Retina (tissue), 1 donor: ENCODE results near the gene MLX.
"Not testable (repeated sequence)": the region's sequence is repeated elsewhere in the genome, so short reads cannot be mapped to it uniquely, and the experiment has no call there.

ENCODE experiments used
- DNase-seq: peaks from one replicate; pipeline ENCODE4 v3.0.0-alpha.2; 2016

Gene MLX

DNA sequence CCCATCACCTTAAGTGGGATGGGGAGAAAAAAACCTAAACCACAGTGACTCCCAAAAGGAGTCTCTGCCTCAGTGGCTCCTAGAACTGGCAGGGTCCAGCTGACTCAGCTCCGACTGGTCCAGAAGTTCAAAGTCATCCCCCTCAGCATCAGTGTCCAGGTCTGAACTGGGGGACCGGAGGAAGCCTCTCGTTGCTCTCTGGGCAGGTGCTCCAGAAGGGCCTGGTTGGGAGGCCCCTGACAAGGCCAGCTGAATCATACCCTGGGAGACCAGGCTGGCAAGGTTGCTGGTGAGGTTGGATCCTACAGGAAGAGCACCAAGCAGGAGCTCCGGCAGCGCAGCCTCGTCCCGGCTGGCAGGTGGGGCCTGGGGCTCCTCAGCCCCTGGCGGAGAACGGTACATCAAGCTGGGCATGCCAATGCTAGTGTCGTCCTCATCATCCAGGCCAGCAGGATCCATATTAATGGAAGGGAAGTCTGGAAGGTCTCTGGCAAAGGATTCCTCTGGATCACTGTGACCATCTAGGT is 14.9 kb downstream of the MLX start:
- DNase-seq: no peak

DNA sequence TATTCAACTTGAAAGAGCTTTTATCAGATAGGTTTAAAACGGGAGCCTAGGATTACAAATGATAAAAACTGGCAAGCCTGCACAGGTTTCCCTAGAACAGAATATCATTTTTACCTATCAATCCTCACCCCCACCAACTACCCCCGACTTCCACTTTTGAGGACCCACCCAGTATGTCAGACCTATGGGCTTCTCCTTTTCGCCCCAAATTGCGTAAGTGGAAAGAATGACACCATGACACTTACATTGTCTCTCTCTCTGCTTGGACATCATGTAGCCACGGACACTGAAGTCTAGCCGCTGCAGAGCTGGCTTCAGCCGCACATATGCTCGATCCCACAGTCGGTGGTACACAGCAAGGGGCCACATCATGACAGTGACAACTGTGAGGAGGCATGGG is 18.0 kb downstream of the MLX start:
- no peak for DNase-seq

DNA sequence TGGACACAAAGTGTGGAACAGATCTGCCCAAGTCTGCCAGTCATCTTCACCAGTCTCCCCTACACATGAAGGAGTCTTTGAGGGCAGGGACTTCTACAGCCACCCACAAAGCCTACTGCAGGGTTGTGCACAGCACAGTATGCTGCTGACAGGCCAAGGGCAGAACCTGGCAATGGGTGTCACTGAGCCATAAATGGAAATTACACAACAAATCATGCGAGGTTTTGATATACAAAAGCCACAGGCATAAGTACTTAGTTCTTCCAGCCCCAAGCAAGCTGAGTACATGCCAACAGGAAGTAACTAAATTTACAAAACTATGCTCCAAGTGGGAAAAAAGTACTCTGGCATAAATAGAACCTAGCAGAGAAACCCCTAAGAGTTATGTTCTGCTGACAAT is 18.5 kb downstream of the MLX start:
- DNase-seq: no peak

DNA sequence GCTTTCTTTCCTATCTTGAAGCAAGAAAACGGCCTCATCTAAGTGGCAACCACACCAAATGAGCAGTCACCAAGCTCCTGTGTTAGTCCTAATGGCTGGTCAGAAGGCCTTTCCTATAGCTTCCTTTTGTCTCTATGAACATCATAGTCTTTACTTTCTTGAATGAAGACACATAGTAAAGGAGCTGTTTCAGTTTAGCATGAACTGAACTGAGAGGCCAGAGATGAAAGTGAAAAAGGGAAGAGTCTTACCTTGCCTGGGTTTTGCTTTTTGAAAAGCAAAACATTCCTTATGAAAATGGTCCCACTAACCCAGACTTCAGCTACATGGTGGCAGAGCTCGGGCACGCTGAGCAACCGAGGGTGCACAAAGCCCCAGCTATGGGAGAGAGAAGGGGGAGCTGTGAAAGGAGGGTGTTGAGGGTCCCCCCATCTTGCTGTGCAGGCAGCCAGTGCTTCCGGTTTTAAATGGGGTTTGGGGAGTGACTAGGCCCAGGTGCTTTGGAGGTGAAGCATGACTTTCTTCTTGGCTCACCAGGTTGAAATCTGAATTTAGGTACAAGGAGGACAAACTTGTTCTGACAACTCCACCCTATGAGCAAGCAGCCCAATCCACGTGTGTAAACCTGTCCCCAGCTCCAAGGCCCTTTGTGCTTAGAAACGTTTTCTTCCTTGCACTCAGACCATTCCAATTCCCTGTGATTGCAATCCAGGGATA is 19.8 kb downstream of the MLX start:
- DNase-seq: no peak

DNA sequence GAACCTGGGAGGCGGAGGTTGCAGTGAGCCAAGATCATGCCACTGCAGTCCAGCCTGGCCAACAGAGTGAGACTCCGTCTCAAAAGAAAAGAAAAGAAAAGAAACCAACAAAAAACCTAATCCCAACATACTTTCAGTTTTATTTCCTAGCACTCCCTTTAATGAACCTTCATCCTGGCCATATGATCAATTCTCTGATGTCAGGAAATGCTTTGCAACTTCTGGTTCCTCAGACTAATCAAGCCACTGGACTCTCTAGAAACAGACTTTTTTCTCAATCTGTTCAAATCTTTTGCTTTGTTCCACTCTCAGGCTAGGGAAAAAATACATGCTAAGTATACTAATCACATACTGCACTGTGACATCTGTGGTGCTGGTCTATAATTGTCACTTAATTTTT is 24.0 kb downstream of the MLX start:
- DNase-seq: no peak

DNA sequence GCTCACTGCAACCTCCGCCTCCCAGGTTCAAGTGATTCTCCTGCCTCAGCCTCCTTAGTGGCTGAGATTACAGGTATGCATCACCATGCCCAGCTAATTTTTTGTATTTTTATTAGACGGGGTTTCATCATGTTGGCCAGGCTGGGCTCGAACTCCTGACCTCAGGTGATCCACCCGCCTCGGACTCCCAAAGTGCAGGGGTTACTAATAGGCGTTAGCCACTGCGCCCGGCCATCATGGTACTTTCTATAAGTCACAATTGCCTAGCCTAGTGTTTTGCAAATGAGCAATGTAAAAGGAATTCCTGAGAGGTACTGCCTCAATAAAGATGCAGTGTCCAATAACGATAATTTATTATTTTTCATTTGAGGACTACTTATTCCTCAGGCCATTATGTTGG is 24.5 kb downstream of the MLX start:
- DNase-seq: no peak

DNA sequence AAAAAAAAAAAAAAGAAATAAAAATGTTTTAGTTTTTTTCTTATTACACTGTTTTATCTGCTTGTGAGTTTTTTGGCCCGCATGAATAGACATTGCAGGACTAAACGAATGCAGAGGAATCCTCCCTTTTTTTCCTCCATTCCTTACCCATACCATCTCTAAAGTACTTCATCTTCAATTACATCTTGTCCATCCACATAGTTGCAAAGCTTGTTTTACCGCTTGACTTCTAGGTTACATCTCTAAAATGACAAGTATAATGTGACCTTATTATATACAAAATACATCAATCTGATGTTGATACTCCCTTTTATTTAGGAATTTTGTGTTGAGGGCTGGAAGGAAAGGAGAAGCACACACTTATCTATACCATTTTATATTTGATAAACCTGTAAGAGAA is 29.5 kb downstream of the MLX start:
- DNase-seq: no peak

DNA sequence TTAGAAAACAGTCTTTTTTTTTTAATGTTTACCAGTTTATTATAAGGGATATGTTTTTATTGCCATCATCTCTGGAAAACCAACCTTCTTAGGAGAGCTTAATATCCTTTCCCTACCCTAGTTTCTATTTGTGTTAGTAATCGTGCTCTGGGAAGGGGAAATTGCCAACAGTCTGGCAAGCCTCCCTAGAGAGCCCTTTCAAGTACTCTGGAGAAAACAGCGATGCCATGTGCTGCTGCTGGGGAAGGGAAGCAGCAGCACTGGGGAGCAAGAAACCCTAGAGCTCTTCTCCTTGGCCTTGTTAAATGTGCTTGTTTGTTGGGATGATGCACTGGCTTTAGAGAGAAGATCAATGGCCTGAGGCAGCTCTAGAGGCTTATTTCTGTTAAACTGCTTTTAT is 32.0 kb downstream of the MLX start:
- DNase-seq: no peak

DNA sequence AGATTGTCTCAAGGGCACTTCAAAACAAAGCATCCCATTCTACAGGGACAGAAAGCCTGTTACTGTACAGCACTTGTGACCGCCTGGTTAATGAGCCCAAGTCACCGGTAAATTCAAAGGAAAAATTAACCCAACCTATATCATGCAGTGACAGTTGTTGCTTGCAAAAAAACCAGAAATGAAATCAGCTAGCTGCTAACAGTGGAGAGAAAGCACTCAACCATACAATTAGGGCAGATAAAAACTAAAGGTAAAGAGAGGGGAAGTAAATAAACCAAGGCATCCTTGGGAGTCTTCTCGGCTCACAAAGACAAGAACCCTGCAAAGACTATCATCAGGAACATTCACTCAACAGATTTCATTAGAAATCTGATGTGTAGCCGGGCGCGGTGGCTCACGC is 36.4 kb downstream of the MLX start:
- DNase-seq: no peak

DNA sequence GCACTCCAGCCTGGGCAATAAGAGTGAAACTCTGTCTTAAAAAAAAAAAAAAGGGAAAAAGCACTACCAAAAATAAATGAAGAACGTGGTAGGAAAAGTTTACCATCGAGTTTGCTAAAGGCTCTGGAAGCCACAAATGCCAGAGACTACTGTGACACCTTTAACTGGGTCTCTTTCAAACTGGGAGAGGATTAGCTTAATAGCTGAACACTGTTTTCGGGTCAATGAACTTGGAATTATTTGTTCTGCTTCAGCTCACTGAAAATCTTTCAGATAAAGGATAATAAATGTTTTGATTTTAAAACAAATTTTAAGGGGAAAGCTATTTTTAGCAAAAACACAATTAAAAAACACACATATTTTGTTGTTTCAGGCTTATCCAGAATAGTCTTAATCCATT is 40.9 kb downstream of the MLX start:
- DNase-seq: peak; percentile 18

DNA sequence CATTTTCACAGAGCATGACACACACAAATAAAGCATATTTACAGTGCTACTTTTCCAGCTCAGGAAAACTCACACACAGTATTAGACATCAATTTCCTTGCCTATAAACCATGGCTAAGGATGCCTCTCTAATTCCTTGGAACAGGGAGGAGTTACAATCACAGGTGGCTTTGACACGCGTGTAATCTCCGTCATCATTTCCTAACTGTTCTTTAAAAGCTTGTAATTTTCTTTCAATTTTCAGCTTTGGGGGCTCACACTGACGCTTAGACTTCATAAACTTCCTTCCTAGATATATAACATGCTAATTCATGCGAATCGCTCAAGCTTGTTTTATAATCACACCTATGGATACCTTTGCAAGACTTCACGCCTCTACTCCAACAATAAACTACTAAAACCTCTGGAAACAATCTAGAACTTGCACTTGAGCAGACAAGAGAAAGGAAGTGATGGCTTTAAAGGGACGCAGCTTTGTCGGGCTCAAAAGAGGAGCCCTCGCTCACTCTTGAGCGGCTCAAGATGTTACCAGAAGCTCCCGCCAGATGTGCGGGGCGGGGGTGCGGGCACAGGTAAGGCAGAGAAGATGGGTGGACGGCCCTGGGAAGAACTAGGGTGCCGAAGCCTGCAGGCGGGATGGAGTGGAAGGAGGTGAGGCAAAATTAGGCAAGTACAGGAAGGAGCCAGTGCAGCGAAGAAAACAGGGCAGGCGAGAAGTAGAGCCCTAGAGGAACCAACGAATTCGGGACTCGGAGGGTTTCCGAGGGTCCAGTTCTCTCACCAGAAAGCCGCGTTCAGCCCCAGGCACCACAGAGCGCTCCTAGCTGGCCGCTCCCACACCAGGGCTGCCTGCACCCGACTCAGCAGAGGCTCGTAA is 41.6 kb downstream of the MLX start:
- no peak for DNase-seq

DNA sequence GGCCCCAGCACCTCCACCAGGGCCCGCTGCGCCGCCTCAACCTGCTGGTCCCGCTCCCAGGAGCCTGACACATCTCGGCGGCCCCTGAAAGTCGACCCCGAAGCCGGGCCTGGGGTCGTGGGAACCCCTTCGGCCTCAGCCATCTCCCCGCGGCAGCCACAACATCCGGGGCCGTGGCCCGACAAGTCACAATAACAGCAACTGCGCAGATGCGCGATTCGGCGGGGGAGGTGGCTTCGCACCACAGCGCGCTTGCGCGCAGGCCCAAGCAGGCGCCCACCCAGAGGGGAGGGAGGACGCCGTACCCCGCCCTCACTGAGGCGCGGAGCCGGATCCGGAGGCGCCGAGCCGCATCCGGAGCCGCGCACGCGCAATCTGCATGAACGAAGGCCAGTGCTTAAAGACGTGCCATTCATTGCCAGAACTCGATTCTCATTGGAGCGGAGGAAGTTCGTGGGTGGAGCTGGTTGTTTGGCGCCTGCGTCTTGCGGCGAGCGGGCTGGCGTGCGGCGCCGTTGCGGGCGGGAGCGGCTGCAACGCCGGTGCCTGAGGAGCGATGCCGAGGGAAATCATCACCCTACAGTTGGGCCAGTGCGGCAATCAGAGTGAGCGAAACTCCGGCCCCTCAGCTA is 42.4 kb downstream of the MLX start, which contains the start of the genes RETREG3 and TUBG1:
Gene RETREG3 (minus strand): TSS at position 193 of the 632 bp plus-strand sequence. CDS start 50 bp downstream, at position 143.
Gene TUBG1 (plus strand): TSS at position 502 of the 632 bp plus-strand sequence. CDS start 55 bp downstream, at position 557.
- peak; percentile 98 for DNase-seq

DNA sequence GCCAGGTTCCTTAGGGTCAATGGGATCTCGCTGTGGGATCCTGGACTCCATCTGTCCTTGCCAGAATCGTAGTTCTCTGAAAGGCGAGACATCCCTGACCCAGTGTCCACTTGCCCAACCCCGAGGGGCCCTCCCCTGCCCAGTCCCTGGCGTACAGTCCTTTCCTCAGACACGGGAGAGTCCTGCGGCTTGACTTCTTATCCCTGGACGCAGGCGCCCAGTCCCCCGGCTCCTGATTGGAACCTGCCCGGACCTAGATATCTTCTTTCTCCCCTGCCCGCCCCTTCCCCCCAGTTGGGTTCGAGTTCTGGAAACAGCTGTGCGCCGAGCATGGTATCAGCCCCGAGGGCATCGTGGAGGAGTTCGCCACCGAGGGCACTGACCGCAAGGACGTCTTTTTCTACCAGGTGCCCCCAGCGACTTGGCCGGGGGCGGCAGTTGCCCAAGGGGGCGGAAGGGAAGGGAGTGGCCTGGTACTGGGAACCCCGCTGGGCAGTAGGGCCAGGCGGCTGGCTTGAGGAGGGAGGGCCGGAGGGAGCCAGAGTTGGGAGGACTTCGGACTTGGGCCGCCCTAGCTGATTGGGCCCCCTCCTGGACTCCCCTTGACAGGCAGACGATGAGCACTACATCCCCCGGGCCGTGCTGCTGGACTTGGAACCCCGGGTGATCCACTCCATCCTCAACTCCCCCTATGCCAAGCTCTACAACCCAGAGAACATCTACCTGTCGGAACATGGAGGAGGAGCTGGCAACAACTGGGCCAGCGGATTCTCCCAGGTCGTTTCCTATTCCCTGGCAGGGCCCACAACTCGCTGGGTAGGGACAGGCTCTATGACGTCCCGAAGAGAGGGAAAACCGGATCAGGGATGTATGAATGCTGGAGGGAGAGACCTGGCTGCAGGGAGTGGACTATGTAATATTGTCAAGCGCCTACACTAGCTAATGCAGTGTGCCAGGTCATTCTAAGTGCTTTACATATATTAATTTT is 43.2 kb downstream of the MLX start:
- DNase-seq: peak; percentile 12

DNA sequence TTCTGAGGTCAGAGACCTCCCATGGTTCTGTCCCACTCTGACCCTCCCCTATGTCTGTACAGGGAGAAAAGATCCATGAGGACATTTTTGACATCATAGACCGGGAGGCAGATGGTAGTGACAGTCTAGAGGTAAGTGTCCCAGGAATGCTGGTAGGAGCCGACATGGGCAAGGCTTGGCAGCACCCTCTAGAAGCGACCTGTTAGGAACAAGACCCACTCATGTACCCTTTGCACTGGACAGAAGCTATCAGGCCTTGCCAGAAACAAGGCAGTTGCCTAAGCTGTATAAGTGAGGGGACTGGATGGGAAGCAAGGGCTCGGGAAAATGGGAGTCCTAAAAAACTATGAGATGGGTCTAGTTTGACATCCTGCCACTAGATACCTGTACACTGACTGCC is 45.1 kb downstream of the MLX start:
- DNase-seq: no peak

DNA sequence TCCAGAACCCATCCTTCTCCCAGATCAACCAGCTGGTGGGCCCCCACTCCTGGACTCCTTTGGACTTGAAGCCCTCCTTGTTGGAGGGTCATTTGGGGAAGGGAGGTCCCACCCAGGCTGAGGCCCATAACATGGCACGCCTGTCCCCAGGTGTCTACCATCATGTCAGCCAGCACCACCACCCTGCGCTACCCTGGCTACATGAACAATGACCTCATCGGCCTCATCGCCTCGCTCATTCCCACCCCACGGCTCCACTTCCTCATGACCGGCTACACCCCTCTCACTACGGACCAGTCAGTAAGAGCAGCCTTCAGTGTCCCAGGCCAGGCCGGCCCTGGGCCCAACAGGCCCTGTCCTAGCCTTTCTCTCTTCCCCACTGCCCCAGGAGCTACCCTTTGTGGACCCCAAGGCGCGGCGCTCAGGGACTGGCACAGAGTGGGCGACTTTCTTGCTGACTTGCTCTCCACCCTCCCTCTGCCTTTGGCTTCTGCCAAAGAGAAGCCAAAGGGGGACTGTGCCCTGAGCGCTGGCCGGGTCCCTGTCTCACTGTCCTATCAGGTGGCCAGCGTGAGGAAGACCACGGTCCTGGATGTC is 46.9 kb downstream of the MLX start:
- DNase-seq: no peak

DNA sequence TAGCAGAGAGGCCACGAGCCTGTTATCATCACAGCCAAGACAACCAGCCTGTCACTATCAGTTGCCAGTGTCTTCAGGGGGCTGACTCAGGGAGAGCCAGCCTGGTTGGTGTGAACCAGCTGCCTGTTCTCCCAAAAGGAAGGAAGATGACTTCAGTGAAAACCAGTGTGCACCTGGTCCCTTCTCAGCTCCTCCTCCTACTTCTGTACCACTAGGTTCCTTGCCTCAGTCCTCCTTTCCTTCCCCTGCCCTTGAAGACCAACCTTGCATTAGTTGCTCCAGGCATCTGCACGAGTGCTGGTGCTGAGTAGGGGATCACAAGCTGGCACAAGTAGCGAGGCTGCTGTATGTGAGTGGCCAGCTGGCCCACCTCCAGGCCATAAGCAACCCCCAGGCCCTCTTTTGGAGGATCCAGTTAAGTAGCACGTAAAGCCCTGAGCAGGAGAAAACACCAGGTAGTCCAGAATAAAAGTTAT is 51.1 kb downstream of the MLX start:
- no peak for DNase-seq

DNA sequence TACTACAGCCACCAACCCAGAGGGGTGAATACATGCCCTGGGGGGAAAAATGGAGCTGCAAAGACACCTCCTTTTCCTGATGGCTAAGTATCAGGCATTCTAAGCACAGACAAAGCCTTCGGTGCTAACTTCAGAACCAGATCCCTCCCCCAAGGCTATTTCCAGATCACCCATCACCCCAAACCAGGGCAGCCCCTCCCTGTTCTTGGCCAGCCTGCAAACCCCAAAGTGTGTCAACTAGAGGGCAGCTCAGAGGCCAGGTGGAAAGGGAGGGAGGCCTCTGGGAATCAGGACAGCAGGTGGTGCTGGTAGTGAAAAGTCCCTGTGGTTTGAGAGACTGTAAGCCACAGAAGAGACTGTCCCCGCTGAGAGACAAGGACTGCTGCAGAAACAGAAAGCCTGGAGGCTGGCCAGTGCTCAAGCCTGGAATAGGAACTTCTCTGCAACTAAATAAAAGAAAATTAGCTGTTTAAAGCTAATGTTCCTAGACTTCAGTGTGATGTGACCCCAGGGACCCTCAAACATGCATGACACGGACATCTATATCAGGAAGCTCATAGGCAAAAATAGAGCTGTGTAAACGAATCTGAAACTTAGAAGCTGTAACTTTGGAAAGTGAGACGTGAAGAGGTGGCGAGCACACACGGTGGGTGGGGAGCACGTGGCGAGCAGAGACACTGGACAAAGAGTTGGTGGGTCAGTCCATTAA is 51.7 kb downstream of the MLX start:
- DNase-seq: peak; percentile 17

DNA sequence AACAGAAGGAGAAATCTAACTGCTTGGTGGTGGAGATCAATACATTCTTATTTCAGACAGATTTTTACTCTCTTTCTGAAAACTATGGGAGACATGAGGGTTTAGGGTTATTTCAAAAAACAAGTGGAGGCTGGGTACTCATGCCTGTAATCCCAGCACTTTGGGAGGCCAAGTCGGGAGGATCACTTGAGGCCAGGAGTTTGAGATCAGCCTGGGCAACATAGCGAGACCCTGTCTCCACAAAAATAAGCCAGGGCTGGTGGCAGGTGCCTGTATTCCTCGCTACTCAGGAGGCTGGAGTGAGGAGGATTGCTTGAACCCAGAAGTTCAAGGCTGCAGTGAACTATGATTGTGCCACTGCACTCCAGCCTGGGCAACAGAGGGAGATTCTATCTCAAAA is 55.1 kb downstream of the MLX start:
- not testable (repeated sequence) for DNase-seq
